ENCODE results near the gene AFG3L2. TPM values are rescaled to one million over a fixed set of nuclear protein-coding genes. Genes with fewer than 3 reads are reported as not detected.

Gene AFG3L2
- total RNA-seq, 1 donor from 2014 or later, result 136 TPM

GRCh38 chr18:12295389-12296086 lies 81.5 kb downstream of the AFG3L2 start:
- TF ChIP-seq CTCF (IDR thresholded peaks at IDR 0.05; ENCODE audit: borderline replicate concordance), result no peak
- no peaks in the 10 kb centered on the region for H3K4me1 ChIP-seq
- H3K27me3 ChIP-seq (ENCODE audit: low read depth), result no peaks in the 10 kb centered on the region
- H3K4me3 ChIP-seq, result no peak overlapping the region
- no peaks in the 10 kb centered on the region for H3K36me3 ChIP-seq
- intact Hi-C loops (cut with micrococcal nuclease), result no loop called here
- no peak for DNase-seq
- H3K9me3 ChIP-seq (replicated peaks), result peaks cover 6% of the 10 kb centered on the region
- H3K27ac ChIP-seq (replicated peaks), result no peak overlapping the region

- no peak overlapping the region for H3K4me3 ChIP-seq
- peaks cover 6% of the 10 kb centered on the region for H3K9me3 ChIP-seq (replicated peaks)
- no peak for DNase-seq
- H3K27ac ChIP-seq (replicated peaks), result no peak overlapping the region
- H3K4me1 ChIP-seq, result peaks cover 5% of the 10 kb centered on the region
- no peak for TF ChIP-seq CTCF (IDR thresholded peaks at IDR 0.05; ENCODE audit: borderline replicate concordance)
- no peaks in the 10 kb centered on the region for H3K36me3 ChIP-seq
- intact Hi-C loops (cut with micrococcal nuclease), result no loop called here
- H3K27me3 ChIP-seq (ENCODE audit: low read depth), result peaks cover 12% of the 10 kb centered on the region
Observed at GRCh38 chr18:12293831-12294230, 83.2 kb downstream of the AFG3L2 start.

- intact Hi-C loops (cut with micrococcal nuclease), result no loop called here
- no peak for TF ChIP-seq CTCF (IDR thresholded peaks at IDR 0.05; ENCODE audit: borderline replicate concordance)
Observed at GRCh38 chr18:12291690-12292089, 85.3 kb downstream of the AFG3L2 start.

GRCh38 chr18:12291161-12291560 lies 85.9 kb downstream of the AFG3L2 start:
- Histone ChIP-seq H3K27ac (replicated peaks) (no peak overlapping the region), H3K36me3 (no peaks in the 10 kb centered on the region), H3K27me3 (ENCODE audit: low read depth) (peaks cover 12% of the 10 kb centered on the region), H3K4me3 (no peak overlapping the region), H3K9me3 (replicated peaks) (no peaks in the 10 kb centered on the region), H3K4me1 (peaks cover 24% of the 10 kb centered on the region)
- intact Hi-C loops (cut with micrococcal nuclease), result no loop called here
- TF ChIP-seq CTCF (IDR thresholded peaks at IDR 0.05; ENCODE audit: borderline replicate concordance), result no peak
- no peak for DNase-seq

More at GRCh38 chr18:12291690-12292089, 85.3 kb downstream of the AFG3L2 start:
- Histone ChIP-seq H3K4me1 (peaks cover 24% of the 10 kb centered on the region), H3K4me3 (no peak overlapping the region), H3K27me3 (ENCODE audit: low read depth) (peaks cover 12% of the 10 kb centered on the region), H3K27ac (replicated peaks) (no peak overlapping the region), H3K36me3 (no peaks in the 10 kb centered on the region), H3K9me3 (replicated peaks) (no peaks in the 10 kb centered on the region)
- DNase-seq, result no peak

GRCh38 chr18:12290086-12290485 lies 86.9 kb downstream of the AFG3L2 start:
- H3K27ac ChIP-seq (replicated peaks), result no peak overlapping the region
- H3K4me3 ChIP-seq, result no peak overlapping the region
- no peak for TF ChIP-seq CTCF (IDR thresholded peaks at IDR 0.05; ENCODE audit: borderline replicate concordance)
- H3K36me3 ChIP-seq, result no peaks in the 10 kb centered on the region
- DNase-seq, result no peak
- no peaks in the 10 kb centered on the region for H3K9me3 ChIP-seq (replicated peaks)
- H3K4me1 ChIP-seq, result peaks cover 24% of the 10 kb centered on the region
- intact Hi-C loops (cut with micrococcal nuclease), result no loop called here
- H3K27me3 ChIP-seq (ENCODE audit: low read depth), result peaks cover 12% of the 10 kb centered on the region

Data from left ventricle myocardium inferior (tissue), 1 donor.